ENCODE measurements around the gene MFAP3L. TPM values are rescaled to one million over a fixed set of nuclear protein-coding genes. Genes with fewer than 3 reads are reported as not detected.

Gene MFAP3L
- total RNA-seq, 2 donors from 2014 or later, result 1.3 to 14.5 TPM

DNA sequence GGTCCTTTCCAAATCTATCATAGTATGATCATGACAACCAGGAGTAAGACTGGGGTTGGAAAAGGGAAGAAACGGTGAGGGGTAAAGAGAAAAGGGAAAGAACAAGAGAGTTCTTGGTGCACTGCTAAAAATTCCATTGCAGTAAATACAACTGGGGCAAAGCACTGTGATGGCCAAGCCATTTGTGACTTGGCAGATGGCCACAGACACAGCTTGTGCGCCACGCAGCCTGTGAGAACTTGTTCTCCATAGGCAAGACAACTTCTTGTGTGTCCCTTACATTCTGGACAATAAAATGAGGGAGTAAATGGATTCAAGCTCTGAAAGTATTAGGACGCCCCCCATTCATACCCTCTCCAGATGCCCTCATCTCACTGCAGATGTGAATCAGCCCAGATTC, 10.9 kb downstream of the MFAP3L start:
- ATAC-seq (no peak), DNase-seq (no peak)
- TF ChIP-seq, protein P1, sequence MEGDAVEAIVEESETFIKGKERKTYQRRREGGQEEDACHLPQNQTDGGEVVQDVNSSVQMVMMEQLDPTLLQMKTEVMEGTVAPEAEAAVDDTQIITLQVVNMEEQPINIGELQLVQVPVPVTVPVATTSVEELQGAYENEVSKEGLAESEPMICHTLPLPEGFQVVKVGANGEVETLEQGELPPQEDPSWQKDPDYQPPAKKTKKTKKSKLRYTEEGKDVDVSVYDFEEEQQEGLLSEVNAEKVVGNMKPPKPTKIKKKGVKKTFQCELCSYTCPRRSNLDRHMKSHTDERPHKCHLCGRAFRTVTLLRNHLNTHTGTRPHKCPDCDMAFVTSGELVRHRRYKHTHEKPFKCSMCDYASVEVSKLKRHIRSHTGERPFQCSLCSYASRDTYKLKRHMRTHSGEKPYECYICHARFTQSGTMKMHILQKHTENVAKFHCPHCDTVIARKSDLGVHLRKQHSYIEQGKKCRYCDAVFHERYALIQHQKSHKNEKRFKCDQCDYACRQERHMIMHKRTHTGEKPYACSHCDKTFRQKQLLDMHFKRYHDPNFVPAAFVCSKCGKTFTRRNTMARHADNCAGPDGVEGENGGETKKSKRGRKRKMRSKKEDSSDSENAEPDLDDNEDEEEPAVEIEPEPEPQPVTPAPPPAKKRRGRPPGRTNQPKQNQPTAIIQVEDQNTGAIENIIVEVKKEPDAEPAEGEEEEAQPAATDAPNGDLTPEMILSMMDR (IDR thresholded peaks at IDR 0.05), result no peak
- TF ChIP-seq POLR2A (IDR thresholded peaks at IDR 0.05), result no peak
- Histone ChIP-seq H3K4me3 (no peak overlapping the region), H3K4me1 (no peaks in the 10 kb centered on the region), H3K27ac (no peak overlapping the region), H3K36me3 (replicated peaks in 1 of 2; ENCODE audit: insufficient read depth in 1 of 2, low read depth in 2 of 2) (no peaks in the 10 kb centered on the region), H3K9me3 (no peaks in the 10 kb centered on the region), H3K27me3 (no peaks in the 10 kb centered on the region)
- 76 to 92% methylated on average over 4 of the region's 4 CpGs for WGBS, 2 donors
- intact Hi-C loops (cut with DNase I), result no loop called here

DNA sequence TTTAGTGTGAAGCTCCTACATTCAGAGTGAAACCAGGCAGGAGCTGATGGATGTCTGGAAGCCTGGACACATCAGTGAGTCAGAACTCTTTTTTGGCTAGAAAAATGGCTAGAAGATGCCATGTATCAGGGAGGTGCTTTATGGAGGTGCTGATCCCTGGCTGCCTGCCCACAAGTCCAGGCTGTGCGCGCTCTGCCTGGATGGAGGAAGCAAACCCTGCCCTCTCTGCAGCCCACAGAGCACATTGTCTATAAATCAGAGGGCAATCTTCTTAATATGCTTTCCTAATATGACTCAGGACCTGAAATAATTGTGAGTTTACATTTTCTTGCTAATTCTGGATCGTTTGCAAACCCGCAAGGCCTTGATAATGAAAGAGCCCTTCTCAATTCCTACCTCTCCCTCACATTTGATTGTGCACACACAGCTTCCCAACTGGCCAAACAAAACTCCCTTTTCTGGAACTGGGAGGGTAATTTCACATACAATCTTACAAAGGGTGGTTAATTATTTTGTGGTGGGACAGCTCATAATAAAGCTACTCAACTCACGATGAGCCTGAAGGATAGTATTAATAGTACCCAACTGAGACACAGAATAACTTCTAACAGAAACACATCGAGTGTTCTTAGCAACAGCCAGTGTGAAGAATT, 11.7 kb downstream of the MFAP3L start:
- intact Hi-C loops (cut with DNase I), result no loop called here
- H3K9me3 ChIP-seq, result no peaks in the 10 kb centered on the region
- TF ChIP-seq, protein P1 (IDR thresholded peaks at IDR 0.05), result no peak
- TF ChIP-seq POLR2A (IDR thresholded peaks at IDR 0.05), result no peak
- ATAC-seq, result no peak
- H3K36me3 ChIP-seq (replicated peaks in 1 of 2; ENCODE audit: insufficient read depth in 1 of 2, low read depth in 2 of 2), result no peaks in the 10 kb centered on the region
- no peak overlapping the region for H3K4me3 ChIP-seq
- no peak overlapping the region for H3K27ac ChIP-seq
- no peak for DNase-seq
- H3K4me1 ChIP-seq, result no peaks in the 10 kb centered on the region
- 65 to 76% methylated on average over 6 of the region's 6 CpGs for WGBS, 2 donors
- H3K27me3 ChIP-seq, result no peaks in the 10 kb centered on the region

DNA sequence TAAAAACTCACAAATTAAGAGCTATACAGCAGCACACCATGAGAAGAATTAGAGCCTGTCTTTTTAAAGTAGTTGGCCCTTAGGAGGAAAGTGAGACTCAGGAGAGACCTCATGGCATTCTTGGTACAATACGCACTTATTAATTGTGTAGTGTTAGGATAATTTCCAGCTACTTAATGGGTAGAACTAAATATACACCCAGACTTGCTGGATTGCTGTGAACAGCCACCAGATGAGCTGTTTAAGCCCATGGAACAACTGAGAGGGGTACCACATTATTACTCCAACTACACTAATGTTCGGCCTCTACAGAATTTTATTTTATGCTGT, 13.6 kb downstream of the MFAP3L start:
- TF ChIP-seq, protein P1 (IDR thresholded peaks at IDR 0.05), result no peak
- TF ChIP-seq POLR2A (IDR thresholded peaks at IDR 0.05), result no peak
- H3K4me1 ChIP-seq, result no peaks in the 10 kb centered on the region
- intact Hi-C loops (cut with DNase I), result no loop called here
- H3K36me3 ChIP-seq (replicated peaks in 1 of 2; ENCODE audit: insufficient read depth in 1 of 2, low read depth in 2 of 2), result no peaks in the 10 kb centered on the region
- no peak overlapping the region for H3K27ac ChIP-seq
- no peak for DNase-seq
- ATAC-seq, result no peak
- 91 to 98% methylated on average over 2 of the region's 2 CpGs for WGBS, 2 donors
- H3K4me3 ChIP-seq, result no peak overlapping the region
- H3K9me3 ChIP-seq, result no peaks in the 10 kb centered on the region
- H3K27me3 ChIP-seq, result no peaks in the 10 kb centered on the region

DNA sequence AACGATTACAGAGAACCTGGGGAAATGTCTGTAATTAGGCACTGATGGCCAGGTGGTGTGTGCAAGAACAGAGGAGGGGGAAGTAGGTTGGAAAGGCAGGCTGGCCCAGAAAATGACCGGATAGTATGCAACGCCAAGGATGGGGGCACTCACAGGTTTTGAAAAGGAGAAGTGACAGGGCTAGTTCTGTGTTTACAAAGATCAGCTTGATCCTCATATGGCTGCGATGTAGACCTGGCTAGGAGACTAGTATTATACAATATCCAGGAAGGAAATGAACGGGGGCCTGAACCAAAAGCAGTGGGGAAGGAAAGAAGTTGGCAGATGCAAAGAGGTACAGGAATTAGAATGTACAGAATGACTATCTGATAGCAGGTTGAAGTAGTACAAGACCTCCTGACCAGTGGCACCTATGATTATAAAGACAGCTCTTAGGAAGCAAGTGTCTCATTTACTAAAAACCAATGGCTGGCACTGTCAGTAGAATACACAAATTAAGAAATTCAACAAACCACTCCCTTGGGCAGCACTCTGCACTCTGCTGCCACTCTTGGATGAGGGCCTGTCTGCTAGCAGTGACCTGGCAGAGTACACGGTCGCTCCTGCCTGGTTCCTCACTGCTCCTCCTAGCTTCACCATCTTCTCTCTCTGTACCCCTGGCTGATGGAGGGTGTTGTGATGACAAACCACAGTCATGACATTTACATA, 14.1 kb downstream of the MFAP3L start:
- ATAC-seq (no peak), DNase-seq (no peak)
- Histone ChIP-seq H3K9me3 (no peaks in the 10 kb centered on the region), H3K27ac (no peak overlapping the region), H3K27me3 (no peaks in the 10 kb centered on the region), H3K4me3 (no peak overlapping the region), H3K4me1 (no peaks in the 10 kb centered on the region), H3K36me3 (replicated peaks in 1 of 2; ENCODE audit: insufficient read depth in 1 of 2, low read depth in 2 of 2) (no peaks in the 10 kb centered on the region)
- no peak for TF ChIP-seq POLR2A (IDR thresholded peaks at IDR 0.05)
- TF ChIP-seq, protein P1 (IDR thresholded peaks at IDR 0.05), result no peak
- WGBS, 2 donors, result 62 to 75% methylated on average over 7 of the region's 7 CpGs
- intact Hi-C loops (cut with DNase I), result no loop called here

DNA sequence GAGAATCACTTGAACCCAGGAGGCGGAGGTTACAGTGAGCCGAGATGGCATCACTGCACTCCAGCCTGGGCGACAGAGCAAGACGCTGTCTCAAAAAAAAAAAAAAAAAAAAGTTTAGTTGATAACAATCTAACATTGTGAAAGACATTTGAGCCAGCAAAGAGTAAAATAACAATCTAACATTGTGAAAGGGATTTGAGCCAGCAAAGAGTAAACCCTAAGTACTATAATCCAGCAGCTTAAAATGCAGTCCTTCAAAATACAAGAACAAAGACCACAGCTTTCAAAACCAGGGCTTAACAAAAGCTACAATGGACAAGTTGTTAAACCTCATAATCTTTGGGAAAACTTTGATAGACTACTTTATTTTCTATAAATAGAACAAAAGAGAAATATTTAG, 16.9 kb downstream of the MFAP3L start:
- no peak for ATAC-seq
- no peak overlapping the region for H3K4me3 ChIP-seq
- TF ChIP-seq, protein P1 (IDR thresholded peaks at IDR 0.05), result no peak
- no peak for TF ChIP-seq POLR2A (IDR thresholded peaks at IDR 0.05)
- H3K9me3 ChIP-seq, result no peaks in the 10 kb centered on the region
- H3K36me3 ChIP-seq (replicated peaks in 1 of 2; ENCODE audit: insufficient read depth in 1 of 2, low read depth in 2 of 2), result no peaks in the 10 kb centered on the region
- intact Hi-C loops (cut with DNase I), result no loop called here
- H3K4me1 ChIP-seq, result no peaks in the 10 kb centered on the region
- WGBS, 2 donors, result 77 to 92% methylated on average over 4 of the region's 4 CpGs
- H3K27ac ChIP-seq, result no peak overlapping the region
- no peak for DNase-seq
- H3K27me3 ChIP-seq, result no peaks in the 10 kb centered on the region
